Measurements from ENCODE around the gene DYSF.

Gene DYSF

GRCh38 chr2:71570511-71570910, 117.2 kb downstream of the DYSF start:
- TF ChIP-seq TAF1 (IDR thresholded peaks at IDR 0.05; ENCODE audit: borderline replicate concordance, low read depth, low read length) (no peak), POLR2A (IDR thresholded peaks at IDR 0.05; ENCODE audit: low read depth, low read length) (no peak), POLR2AphosphoS5 (IDR thresholded peaks at IDR 0.05; ENCODE audit: low read depth, low read length) (no peak)
- DNase-seq (ENCODE audit: insufficient read length) (no peak), FAIRE-seq (no peak)

- FAIRE-seq, result no peak
- TF ChIP-seq POLR2A (IDR thresholded peaks at IDR 0.05; ENCODE audit: low read depth, low read length) (no peak), POLR2AphosphoS5 (IDR thresholded peaks at IDR 0.05; ENCODE audit: low read depth, low read length) (no peak), TAF1 (IDR thresholded peaks at IDR 0.05; ENCODE audit: borderline replicate concordance, low read depth, low read length) (no peak)
- no peak for DNase-seq (ENCODE audit: insufficient read length)
Measured at GRCh38 chr2:71570951-71571460, 117.6 kb downstream of the DYSF start.

DNA sequence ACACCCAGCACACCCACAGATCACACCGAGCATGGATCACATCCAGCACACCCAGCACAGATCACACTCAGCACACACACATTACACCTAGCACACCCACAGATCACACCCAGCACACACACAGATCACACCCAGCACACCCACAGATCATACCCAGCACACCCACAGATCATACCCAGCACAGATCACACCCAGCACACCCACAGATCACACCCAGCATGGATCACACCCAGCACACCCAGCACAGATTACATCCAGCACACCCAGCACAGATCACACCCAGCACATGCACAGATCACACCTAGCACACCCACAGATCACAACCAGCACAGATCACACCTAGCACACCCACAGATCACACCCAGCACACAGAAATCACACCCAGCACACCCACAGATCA, 118.6 kb downstream of the DYSF start:
- FAIRE-seq (no peak), DNase-seq (ENCODE audit: insufficient read length) (no peak)
- no peak for TF ChIP-seq TAF1 (IDR thresholded peaks at IDR 0.05; ENCODE audit: borderline replicate concordance, low read depth, low read length)
- no peak for TF ChIP-seq POLR2A (IDR thresholded peaks at IDR 0.05; ENCODE audit: low read depth, low read length)
- TF ChIP-seq POLR2AphosphoS5 (IDR thresholded peaks at IDR 0.05; ENCODE audit: low read depth, low read length), result no peak

DNA sequence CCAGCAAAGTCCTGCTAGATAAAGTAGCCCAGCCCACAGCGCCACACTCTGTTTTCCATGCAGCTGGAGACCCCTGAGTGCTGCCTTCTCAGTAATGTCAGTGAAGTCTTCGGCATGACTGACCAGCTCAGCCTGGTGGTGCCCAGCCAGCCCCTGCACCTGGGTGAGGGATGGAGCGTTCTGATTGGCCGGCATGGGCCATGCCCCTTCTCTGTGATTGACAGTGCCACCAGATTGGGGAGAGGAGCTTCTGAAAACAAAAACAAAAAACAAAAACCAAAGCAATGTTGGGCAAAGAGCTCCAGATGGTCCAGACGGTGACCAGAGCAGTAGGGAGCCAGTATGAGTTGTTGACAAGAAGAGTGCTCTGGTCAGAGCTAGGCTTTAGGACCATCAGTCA, 122.6 kb downstream of the DYSF start:
- no peak for FAIRE-seq
- DNase-seq (ENCODE audit: insufficient read length), result no peak
- TF ChIP-seq POLR2A (IDR thresholded peaks at IDR 0.05; ENCODE audit: low read depth, low read length), result no peak
- no peak for TF ChIP-seq TAF1 (IDR thresholded peaks at IDR 0.05; ENCODE audit: borderline replicate concordance, low read depth, low read length)
- TF ChIP-seq POLR2AphosphoS5 (IDR thresholded peaks at IDR 0.05; ENCODE audit: low read depth, low read length), result no peak

DNA sequence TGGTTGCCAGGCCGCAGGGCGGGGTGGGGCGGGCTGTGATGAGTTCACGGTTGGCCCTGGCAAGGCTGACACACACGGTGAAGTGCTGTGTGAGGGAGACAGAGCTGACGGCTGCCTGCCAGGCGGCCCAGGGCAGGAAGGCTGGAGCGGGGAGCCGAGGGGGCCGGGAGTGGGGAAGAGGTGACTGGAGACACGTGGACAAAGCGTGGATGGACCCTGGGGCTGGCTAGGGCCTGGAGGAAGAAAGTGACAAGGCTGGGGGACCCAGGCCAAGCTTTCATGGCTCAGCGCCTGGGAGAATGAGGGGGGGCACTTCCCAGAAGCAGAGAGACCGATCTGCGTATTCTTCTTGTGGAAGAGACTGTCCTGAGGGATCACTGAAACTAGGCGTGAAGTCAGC, 123.2 kb downstream of the DYSF start:
- FAIRE-seq, result no peak
- DNase-seq (ENCODE audit: insufficient read length), result no peak
- TF ChIP-seq POLR2AphosphoS5 (IDR thresholded peaks at IDR 0.05; ENCODE audit: low read depth, low read length) (no peak), TAF1 (IDR thresholded peaks at IDR 0.05; ENCODE audit: borderline replicate concordance, low read depth, low read length) (no peak), POLR2A (IDR thresholded peaks at IDR 0.05; ENCODE audit: low read depth, low read length) (no peak)

DNA sequence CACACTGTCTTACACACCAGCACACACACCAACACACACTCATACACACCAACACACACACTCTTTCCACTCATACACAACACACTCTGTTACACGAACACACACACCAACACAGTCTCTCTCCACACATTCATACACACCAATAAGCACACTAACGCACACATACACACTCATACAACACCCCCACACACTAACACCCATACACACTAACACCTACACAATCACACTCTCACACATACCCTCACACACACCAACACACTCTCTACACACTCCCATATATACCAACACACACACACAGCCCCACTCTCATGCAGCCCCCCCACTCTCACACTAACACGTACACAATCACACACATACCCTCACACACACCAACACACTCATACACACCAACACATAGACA, 123.8 kb downstream of the DYSF start:
- DNase-seq (ENCODE audit: insufficient read length) (no peak), FAIRE-seq (no peak)
- TF ChIP-seq POLR2A (IDR thresholded peaks at IDR 0.05; ENCODE audit: low read depth, low read length) (no peak), POLR2AphosphoS5 (IDR thresholded peaks at IDR 0.05; ENCODE audit: low read depth, low read length) (no peak), TAF1 (IDR thresholded peaks at IDR 0.05; ENCODE audit: borderline replicate concordance, low read depth, low read length) (no peak)

GRCh38 chr2:71578767-71579342, 125.5 kb downstream of the DYSF start:
- TF ChIP-seq POLR2A (IDR thresholded peaks at IDR 0.05; ENCODE audit: low read depth, low read length) (no peak), POLR2AphosphoS5 (IDR thresholded peaks at IDR 0.05; ENCODE audit: low read depth, low read length) (no peak), TAF1 (IDR thresholded peaks at IDR 0.05; ENCODE audit: borderline replicate concordance, low read depth, low read length) (no peak)
- DNase-seq (ENCODE audit: insufficient read length), result no peak
- no peak for FAIRE-seq

GRCh38 chr2:71581026-71581425, 127.7 kb downstream of the DYSF start:
- TF ChIP-seq POLR2AphosphoS5 (IDR thresholded peaks at IDR 0.05; ENCODE audit: low read depth, low read length), result no peak
- TF ChIP-seq POLR2A (IDR thresholded peaks at IDR 0.05; ENCODE audit: low read depth, low read length), result no peak
- no peak for TF ChIP-seq TAF1 (IDR thresholded peaks at IDR 0.05; ENCODE audit: borderline replicate concordance, low read depth, low read length)
- FAIRE-seq (no peak), DNase-seq (ENCODE audit: insufficient read length) (no peak)

DNA sequence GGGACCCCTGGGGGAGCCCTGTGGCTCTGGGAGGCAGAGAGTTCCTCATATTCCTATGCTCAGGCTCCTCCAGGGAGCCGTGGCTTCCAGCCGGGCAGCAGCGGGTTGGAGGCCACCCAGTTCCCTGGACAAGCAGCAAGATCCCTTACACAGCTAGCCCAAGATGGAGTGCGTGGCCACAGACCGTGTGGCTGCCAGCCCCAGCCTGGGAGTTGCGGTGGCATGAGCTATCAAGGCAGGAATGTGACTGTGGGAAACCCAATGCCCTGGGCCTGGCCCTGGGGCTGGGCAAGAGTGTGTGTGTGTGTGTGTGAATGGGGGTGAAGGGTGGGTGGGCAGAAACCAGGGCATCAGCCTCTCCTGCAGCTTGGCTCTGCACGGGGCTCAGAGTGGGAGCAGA, 130.5 kb downstream of the DYSF start:
- FAIRE-seq (no peak), DNase-seq (ENCODE audit: insufficient read length) (no peak)
- TF ChIP-seq TAF1 (IDR thresholded peaks at IDR 0.05; ENCODE audit: borderline replicate concordance, low read depth, low read length) (no peak), POLR2AphosphoS5 (IDR thresholded peaks at IDR 0.05; ENCODE audit: low read depth, low read length) (no peak), POLR2A (IDR thresholded peaks at IDR 0.05; ENCODE audit: low read depth, low read length) (no peak)

DNA sequence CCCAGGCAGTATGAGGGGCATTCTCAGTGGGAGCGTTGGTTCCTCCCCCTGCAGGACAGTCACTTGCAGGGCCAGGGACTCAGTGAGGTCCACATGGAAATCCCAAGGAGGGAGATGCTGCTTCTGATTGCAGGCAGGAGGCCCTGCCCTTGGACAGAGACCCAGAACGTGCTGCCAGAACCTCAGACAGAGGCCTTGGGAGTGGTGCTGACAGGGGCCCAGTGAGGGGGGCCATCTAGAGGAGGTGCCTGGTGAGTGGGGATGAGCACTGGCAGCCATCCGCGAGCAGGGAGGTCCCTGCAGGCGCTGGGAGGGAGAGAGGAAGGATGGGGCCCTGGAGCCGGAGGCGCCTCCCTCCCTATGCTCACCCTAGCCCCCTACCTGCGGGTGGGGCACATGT, 133.1 kb downstream of the DYSF start:
- DNase-seq (ENCODE audit: insufficient read length) (no peak), FAIRE-seq (no peak)
- TF ChIP-seq POLR2A (IDR thresholded peaks at IDR 0.05; ENCODE audit: low read depth, low read length), result no peak
- TF ChIP-seq TAF1 (IDR thresholded peaks at IDR 0.05; ENCODE audit: borderline replicate concordance, low read depth, low read length), result no peak
- no peak for TF ChIP-seq POLR2AphosphoS5 (IDR thresholded peaks at IDR 0.05; ENCODE audit: low read depth, low read length)

- no peak for TF ChIP-seq POLR2A (IDR thresholded peaks at IDR 0.05; ENCODE audit: low read depth, low read length)
- no peak for TF ChIP-seq TAF1 (IDR thresholded peaks at IDR 0.05; ENCODE audit: borderline replicate concordance, low read depth, low read length)
- TF ChIP-seq POLR2AphosphoS5 (IDR thresholded peaks at IDR 0.05; ENCODE audit: low read depth, low read length), result no peak
- FAIRE-seq (no peak), DNase-seq (ENCODE audit: insufficient read length) (no peak)
Measured at GRCh38 chr2:71587509-71588073, 134.2 kb downstream of the DYSF start.

GRCh38 chr2:71588497-71589170, 135.3 kb downstream of the DYSF start:
- TF ChIP-seq TAF1 (IDR thresholded peaks at IDR 0.05; ENCODE audit: borderline replicate concordance, low read depth, low read length), result no peak
- no peak for TF ChIP-seq POLR2AphosphoS5 (IDR thresholded peaks at IDR 0.05; ENCODE audit: low read depth, low read length)
- TF ChIP-seq POLR2A (IDR thresholded peaks at IDR 0.05; ENCODE audit: low read depth, low read length), result no peak
- FAIRE-seq (no peak), DNase-seq (ENCODE audit: insufficient read length) (no peak)
